Osteoblast (primary cell): ENCODE data around the gene ADORA2A. TPM values are rescaled to one million over a fixed set of nuclear protein-coding genes. Genes with fewer than 3 reads are reported as not detected.

Experiments
- DNase-seq: peaks from one replicate; pipeline ENCODE4 v3.0.0; 2011; ENCODE audit warnings: low spot score, mixed read lengths; ENCODE audit not compliant: insufficient read length; ENCODE audit errors: missing footprints
- H2AFZ ChIP-seq: 2 replicates; pipeline ENCODE4 v1.6.0; 2011; ENCODE audit warnings: mild to moderate bottlenecking, low read length
- H3K27ac ChIP-seq: 2 replicates; pipeline ENCODE4 v1.5.1; 2011; ENCODE audit warnings: mild to moderate bottlenecking, low read depth, low read length, moderate library complexity
- H3K27me3 ChIP-seq: 2 replicates; pipeline ENCODE4 v1.6.0; 2012; ENCODE audit warnings: mild to moderate bottlenecking, control low read depth, inconsistent platforms, low read length, moderate library complexity; ENCODE audit not compliant: insufficient read depth
- H3K36me3 ChIP-seq: 2 replicates; pipeline ENCODE4 v1.5.1; 2011; ENCODE audit warnings: mild to moderate bottlenecking, low read length, control low read depth, moderate library complexity; ENCODE audit not compliant: insufficient read depth
- H3K4me1 ChIP-seq: 2 replicates; pipeline ENCODE4 v1.5.1; 2011; ENCODE audit warnings: mild to moderate bottlenecking, low read length, control low read depth, moderate library complexity; ENCODE audit not compliant: insufficient read depth
- H3K4me2 ChIP-seq: 2 replicates; pipeline ENCODE4 v1.6.0; 2011; ENCODE audit warnings: mild to moderate bottlenecking, low read length; ENCODE audit not compliant: insufficient read depth
- H3K4me3 ChIP-seq: fragments of 200-600 bp; sonication (generic); 3 replicates; pipeline ENCODE4 v1.5.1; 2012; ENCODE audit warnings: mild to moderate bottlenecking, low read length, inconsistent platforms; ENCODE audit not compliant: insufficient read depth
- H3K79me2 ChIP-seq: 2 replicates; pipeline ENCODE4 v1.6.0; 2012; ENCODE audit warnings: mild to moderate bottlenecking, low read length, control low read depth, inconsistent platforms; ENCODE audit not compliant: insufficient read depth
- H3K9me3 ChIP-seq: 2 replicates; pipeline ENCODE4 v1.5.1; 2011; ENCODE audit warnings: low read depth, low read length, control low read depth
- H4K20me1 ChIP-seq: 2 replicates; pipeline ENCODE4 v1.6.0; 2012; ENCODE audit warnings: mild to moderate bottlenecking, low read length, control low read depth; ENCODE audit not compliant: insufficient read depth
- CTCF ChIP-seq: IDR thresholded peaks from 2 replicates; pipeline ENCODE4 v1.5.1; 2011; ENCODE audit warnings: mild to moderate bottlenecking, low read depth, low read length, moderate library complexity; ENCODE audit errors: extremely low read depth
- total RNA-seq: library from RNA; depleted of rRNA; stranded (reverse); fragments of >200 nt; gene quantifications from 2 replicates; pipeline ENCODE4 v1.2.3, GENCODE V29; 2012

The ADORA2A gene
- total RNA-seq, 1 donor, result 0.72 TPM

GRCh38 chr22:24465566-24465965 is 38.2 kb downstream of the ADORA2A start:
- no peaks in the 10 kb centered on the region for H3K36me3 ChIP-seq
- peak overlapping the region; percentile 6 for H3K27ac ChIP-seq
- no peak for DNase-seq
- no peaks in the 10 kb centered on the region for H3K27me3 ChIP-seq
- H3K4me1 ChIP-seq, result peaks cover 22% of the 10 kb centered on the region
- no peak overlapping the region for H3K4me3 ChIP-seq
- peak overlapping the region; percentile 3 for H2AFZ ChIP-seq
- no peaks in the 10 kb centered on the region for H3K9me3 ChIP-seq
- H3K4me2 ChIP-seq, result no peak overlapping the region
- no peak for TF ChIP-seq CTCF
- no peaks in the 10 kb centered on the region for H4K20me1 ChIP-seq
- no peaks in the 10 kb centered on the region for H3K79me2 ChIP-seq

GRCh38 chr22:24465975-24466374 is 38.6 kb downstream of the ADORA2A start:
- TF ChIP-seq CTCF, result no peak
- DNase-seq, result no peak
- Histone ChIP-seq H3K4me3 (no peak overlapping the region), H3K27me3 (no peaks in the 10 kb centered on the region), H3K36me3 (no peaks in the 10 kb centered on the region), H2AFZ (peak overlapping the region; percentile 3), H3K4me2 (no peak overlapping the region), H3K9me3 (no peaks in the 10 kb centered on the region), H4K20me1 (no peaks in the 10 kb centered on the region), H3K4me1 (peaks cover 24% of the 10 kb centered on the region), H3K79me2 (no peaks in the 10 kb centered on the region), H3K27ac (no peak overlapping the region)

- no peak overlapping the region for H3K4me3 ChIP-seq
- TF ChIP-seq CTCF, result no peak
- no peaks in the 10 kb centered on the region for H3K9me3 ChIP-seq
- no peaks in the 10 kb centered on the region for H3K27me3 ChIP-seq
- peaks cover 32% of the 10 kb centered on the region for H3K4me1 ChIP-seq
- H3K36me3 ChIP-seq, result no peaks in the 10 kb centered on the region
- H3K4me2 ChIP-seq, result peak overlapping the region; percentile 47
- no peak overlapping the region for H2AFZ ChIP-seq
- no peak for DNase-seq
- no peaks in the 10 kb centered on the region for H4K20me1 ChIP-seq
- peak overlapping the region; percentile 19 for H3K27ac ChIP-seq
- H3K79me2 ChIP-seq, result no peaks in the 10 kb centered on the region
Measured at GRCh38 chr22:24466716-24467328, 39.4 kb downstream of the ADORA2A start.

- H3K4me3 ChIP-seq, result no peak overlapping the region
- TF ChIP-seq CTCF, result no peak
- H3K27ac ChIP-seq, result no peak overlapping the region
Measured at GRCh38 chr22:24467340-24467739, 39.9 kb downstream of the ADORA2A start.

More at GRCh38 chr22:24467340-24467739, 39.9 kb downstream of the ADORA2A start:
- H3K79me2 ChIP-seq, result no peaks in the 10 kb centered on the region
- H3K9me3 ChIP-seq, result no peaks in the 10 kb centered on the region
- H3K4me1 ChIP-seq, result peaks cover 36% of the 10 kb centered on the region
- no peaks in the 10 kb centered on the region for H3K27me3 ChIP-seq
- H4K20me1 ChIP-seq, result no peaks in the 10 kb centered on the region
- H3K4me2 ChIP-seq, result peak overlapping the region; percentile 47
- DNase-seq, result no peak
- H3K36me3 ChIP-seq, result no peaks in the 10 kb centered on the region
- no peak overlapping the region for H2AFZ ChIP-seq
